ENCODE data around the gene EHF. TPM values are rescaled to one million over a fixed set of nuclear protein-coding genes. Genes with fewer than 3 reads are reported as not detected.

Gene EHF
- total RNA-seq, 4 donors from 2014 or later, result 0.33 to 0.94 (median 0.44) TPM; not detected in 1

DNA sequence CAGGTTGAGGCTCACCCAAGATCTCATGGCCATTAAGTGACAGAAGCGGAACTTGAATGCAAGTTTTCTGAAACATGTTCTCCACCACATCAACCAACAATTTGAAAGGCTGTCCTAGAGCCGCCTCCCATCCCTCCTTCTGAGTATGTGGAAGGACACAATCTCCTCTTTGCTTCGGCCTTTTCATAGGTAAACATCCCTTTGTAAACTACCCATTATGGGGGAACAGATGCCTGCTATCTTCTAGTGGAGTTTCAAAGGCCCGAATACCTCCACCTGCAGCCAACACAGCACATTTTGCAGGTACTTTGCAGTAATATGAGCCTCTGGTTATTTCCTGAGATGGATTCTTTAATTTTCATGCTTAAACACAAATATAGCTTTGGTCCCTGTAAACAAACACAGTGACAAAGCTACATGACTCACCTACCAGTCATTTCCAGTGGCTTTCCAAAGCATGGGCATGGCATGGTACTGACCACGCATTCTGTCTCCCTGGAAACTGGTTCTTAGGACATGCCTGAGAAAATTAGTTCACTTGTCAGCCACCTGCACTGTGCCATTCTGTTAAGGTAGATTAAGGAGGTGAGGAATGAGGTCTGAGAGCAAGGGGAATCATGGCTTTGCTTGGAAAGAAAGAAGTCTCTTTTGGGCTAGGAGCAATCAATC, 60.2 kb downstream of the EHF start:
- TF ChIP-seq, protein P1, sequence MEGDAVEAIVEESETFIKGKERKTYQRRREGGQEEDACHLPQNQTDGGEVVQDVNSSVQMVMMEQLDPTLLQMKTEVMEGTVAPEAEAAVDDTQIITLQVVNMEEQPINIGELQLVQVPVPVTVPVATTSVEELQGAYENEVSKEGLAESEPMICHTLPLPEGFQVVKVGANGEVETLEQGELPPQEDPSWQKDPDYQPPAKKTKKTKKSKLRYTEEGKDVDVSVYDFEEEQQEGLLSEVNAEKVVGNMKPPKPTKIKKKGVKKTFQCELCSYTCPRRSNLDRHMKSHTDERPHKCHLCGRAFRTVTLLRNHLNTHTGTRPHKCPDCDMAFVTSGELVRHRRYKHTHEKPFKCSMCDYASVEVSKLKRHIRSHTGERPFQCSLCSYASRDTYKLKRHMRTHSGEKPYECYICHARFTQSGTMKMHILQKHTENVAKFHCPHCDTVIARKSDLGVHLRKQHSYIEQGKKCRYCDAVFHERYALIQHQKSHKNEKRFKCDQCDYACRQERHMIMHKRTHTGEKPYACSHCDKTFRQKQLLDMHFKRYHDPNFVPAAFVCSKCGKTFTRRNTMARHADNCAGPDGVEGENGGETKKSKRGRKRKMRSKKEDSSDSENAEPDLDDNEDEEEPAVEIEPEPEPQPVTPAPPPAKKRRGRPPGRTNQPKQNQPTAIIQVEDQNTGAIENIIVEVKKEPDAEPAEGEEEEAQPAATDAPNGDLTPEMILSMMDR (IDR thresholded peaks at IDR 0.05; ENCODE audit: low read depth), result no peak

DNA sequence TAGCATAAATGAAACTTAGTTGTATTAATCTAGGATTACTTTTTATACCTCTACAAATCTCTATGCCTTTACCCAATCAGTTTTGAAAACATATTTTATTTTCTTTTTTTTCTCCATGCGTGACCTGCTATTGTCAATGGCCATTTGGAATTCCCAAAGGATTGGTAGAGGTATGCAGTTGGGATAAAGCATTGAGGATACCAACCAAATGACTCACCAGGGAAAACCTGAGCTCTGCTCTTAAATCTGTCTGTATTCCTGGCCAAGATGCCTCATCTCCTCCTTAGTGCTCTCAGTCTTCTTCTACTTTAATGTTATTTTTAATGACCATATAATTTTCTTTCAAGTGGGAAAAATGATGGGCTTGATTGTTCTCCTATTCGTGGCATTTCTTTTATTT, 61.9 kb downstream of the EHF start:
- TF ChIP-seq, protein P1 (IDR thresholded peaks at IDR 0.05; ENCODE audit: low read depth), result no peak

DNA sequence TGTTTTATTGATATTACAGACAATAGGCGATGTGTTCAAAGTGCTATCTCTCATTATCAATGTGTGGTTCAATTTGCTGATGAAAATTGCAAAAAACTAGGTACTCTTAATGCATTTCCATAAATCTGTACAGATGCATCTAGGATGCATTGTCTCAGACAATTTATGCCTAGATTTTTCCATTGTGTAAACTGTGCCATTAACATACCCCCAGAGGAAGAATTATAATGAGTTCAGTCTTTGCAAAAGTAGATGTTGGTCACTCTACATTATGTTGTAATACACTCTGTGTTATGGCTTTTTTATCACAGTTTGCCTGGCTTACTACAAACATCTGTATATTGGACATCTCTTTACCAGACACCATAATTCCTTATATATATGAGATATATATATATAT, 62.5 kb downstream of the EHF start:
- TF ChIP-seq, protein P1 (IDR thresholded peaks at IDR 0.05; ENCODE audit: low read depth), result no peak

DNA sequence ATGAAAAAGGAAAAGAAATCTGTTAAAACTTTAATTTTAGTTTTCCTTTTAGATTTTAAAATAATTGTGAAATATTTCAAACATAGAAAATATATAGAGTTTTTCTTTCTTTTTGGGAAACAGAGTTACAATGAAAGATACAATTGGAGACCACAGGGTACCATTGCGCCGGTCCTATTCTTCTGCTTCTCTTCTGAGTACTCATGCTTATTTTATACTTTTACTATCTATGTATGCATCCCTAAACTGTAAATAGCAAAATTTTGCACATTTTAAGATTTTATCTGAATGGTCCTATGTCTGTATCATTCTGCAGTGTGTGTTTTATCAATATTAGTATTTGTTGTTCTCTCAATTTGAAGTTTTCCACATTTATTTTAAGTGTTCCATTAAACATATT, 65.0 kb downstream of the EHF start:
- TF ChIP-seq, protein P1 (IDR thresholded peaks at IDR 0.05; ENCODE audit: low read depth), result no peak

DNA sequence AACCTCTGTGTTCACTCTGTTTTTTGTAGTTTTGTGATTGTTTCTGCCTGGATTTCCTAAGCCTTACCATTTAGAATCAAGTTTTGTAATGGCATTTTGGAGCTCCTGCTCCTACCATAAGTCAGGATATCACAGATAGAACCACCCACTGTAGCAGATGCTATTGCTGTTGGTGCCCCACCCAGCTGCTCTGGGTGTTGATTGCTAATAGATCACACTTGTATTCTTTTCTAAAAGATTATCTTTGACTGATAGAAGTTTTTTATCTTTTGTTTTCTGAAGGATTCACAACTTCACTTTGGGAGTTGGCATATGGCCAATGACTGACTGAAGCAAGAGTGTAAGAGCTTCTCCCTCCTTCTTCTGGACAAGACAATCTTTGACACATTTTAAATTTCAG, 76.0 kb downstream of the EHF start:
- TF ChIP-seq, protein P1 (IDR thresholded peaks at IDR 0.05; ENCODE audit: low read depth), result no peak

DNA sequence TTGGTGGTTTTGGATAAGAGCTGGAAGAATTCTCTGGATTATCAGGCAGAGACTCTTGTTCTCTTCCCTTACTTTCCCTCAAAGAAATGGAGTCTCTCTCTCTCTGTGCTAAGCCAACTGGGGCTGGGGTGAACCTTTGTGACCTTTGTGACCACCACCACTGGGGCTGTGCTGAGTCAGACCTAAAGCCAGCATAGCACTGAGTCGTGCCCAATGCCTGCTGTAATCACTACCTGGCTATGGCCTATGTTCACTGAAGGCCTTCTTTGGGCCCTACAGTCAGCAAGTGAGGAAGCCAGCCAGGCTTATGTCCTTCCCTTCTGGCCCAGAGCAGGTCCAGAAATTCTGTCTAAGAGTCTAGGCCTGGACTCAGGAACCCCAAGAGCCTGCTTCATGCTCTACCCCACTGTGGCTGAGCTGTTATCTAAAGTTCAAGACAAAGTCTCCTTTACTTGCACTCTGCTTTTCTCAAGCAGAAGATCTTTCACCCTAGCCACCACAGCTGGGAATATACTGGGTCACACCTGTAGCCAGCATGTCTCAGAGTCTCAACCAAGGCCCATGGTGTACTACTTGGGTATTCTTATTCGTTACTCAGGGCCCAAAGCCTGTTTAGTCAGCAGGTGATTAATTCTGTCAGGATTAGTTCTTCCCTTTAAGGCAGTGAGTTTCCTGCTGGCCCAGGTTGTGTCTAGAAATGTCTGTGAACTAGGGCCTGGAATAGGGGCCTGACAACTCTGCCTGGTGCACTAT, 86.0 kb downstream of the EHF start:
- TF ChIP-seq, protein P1 (IDR thresholded peaks at IDR 0.05; ENCODE audit: low read depth), result no peak

DNA sequence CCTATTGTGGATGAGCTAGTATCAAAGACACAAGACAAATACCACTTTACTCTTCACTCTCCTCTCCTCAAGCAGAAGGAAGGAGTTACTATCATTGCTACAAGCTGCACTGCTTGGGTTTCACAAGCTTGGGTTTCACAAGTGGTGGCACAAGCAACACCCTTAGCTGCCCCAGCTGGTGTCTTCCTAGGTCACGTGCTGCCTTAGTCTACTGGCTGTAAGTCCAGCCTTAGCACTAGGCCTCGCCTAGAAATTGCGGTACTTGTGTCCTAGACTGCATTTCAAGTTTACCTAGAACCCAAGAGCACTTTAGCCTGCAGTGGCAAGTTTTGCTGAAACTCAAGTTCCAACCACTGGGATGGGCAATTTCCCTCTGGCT, 86.6 kb downstream of the EHF start:
- TF ChIP-seq, protein P1 (IDR thresholded peaks at IDR 0.05; ENCODE audit: low read depth), result no peak

All from subcutaneous adipose tissue (tissue), 4 donors.